ENCODE measurements around the gene ATF5. TPM values are rescaled to one million over a fixed set of nuclear protein-coding genes. Genes with fewer than 3 reads are reported as not detected.

ATF5 gene
- total and polyA plus RNA-seq, 11 donors, result 3.9 to 33.0 (median 9.5) TPM

DNA sequence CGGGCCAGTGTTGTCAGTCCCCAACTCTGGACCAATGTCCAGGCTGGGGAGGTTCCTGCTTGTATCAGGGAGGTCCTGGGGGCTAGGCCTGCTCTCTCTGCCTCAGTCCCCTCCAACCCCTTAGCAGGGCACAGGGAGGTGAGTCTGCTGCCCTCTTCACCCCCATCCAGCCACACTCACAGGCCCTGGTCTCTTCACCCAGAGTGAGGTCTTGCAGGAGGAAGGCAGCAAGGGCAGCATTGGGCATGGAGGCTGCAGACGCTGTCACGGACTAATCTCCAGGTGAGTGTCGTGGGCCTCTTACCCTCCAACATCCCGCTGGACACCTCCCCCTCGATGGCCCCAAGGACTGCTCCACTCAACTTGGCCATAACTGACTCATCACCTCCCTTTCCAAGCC is 43.8 kb downstream of the ATF5 start:
- no peak for DNase-seq
- Histone ChIP-seq H3K9me3 (no peaks in the 10 kb centered on the region), H3K27ac (no peak overlapping the region), H3K4me3 (no peak overlapping the region), H3K36me3 (peaks cover 0 to 29% (median 21%) of the 10 kb centered on the region in 9 donors), H3K27me3 (peaks cover 0 to 15% (median 8%) of the 10 kb centered on the region in 9 donors), H3K4me1 (peaks cover 0 to 37% (median 0%) of the 10 kb centered on the region in 12 donors)
- TF ChIP-seq, protein P1, sequence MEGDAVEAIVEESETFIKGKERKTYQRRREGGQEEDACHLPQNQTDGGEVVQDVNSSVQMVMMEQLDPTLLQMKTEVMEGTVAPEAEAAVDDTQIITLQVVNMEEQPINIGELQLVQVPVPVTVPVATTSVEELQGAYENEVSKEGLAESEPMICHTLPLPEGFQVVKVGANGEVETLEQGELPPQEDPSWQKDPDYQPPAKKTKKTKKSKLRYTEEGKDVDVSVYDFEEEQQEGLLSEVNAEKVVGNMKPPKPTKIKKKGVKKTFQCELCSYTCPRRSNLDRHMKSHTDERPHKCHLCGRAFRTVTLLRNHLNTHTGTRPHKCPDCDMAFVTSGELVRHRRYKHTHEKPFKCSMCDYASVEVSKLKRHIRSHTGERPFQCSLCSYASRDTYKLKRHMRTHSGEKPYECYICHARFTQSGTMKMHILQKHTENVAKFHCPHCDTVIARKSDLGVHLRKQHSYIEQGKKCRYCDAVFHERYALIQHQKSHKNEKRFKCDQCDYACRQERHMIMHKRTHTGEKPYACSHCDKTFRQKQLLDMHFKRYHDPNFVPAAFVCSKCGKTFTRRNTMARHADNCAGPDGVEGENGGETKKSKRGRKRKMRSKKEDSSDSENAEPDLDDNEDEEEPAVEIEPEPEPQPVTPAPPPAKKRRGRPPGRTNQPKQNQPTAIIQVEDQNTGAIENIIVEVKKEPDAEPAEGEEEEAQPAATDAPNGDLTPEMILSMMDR (IDR thresholded peaks at IDR 0.05), result no peak
- TF ChIP-seq POLR2A (IDR thresholded peaks at IDR 0.05), result no peak
- intact Hi-C loops (cut with DNase I), result no loop called here
- WGBS, 4 donors, result 85 to 93% (median 87%) methylated on average over 5 to 6 of the region's 6 CpGs
- ATAC-seq, result no peak

DNA sequence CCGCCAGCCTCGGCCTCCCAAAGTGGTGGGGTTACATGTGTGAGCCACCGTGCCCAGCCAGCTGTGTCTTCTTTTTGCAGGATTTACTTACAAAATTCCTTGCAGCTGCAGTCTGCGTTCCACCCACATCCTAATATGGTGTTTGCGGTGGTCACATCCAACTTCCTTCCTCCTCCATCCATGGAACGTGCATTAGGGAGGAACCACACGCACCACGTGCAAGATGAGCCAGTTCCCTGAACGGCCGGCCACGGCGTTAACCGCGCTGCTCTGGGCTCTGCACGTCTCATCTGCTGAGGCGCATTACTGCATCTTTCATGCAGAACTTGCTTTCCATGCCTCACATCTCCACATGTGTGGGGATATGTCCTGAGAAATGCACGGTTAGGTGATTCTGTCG is 45.0 kb downstream of the ATF5 start:
- TF ChIP-seq, protein P1 (IDR thresholded peaks at IDR 0.05), result no peak
- Histone ChIP-seq H3K36me3 (peaks cover 0 to 40% (median 32%) of the 10 kb centered on the region in 9 donors), H3K4me3 (no peak overlapping the region), H3K9me3 (no peaks in the 10 kb centered on the region), H3K27me3 (peaks cover 0 to 4% (median under 1%) of the 10 kb centered on the region in 9 donors), H3K27ac (no peak overlapping the region), H3K4me1 (peaks cover 0 to 31% (median 0%) of the 10 kb centered on the region in 12 donors)
- peak in 2 of 5 donors; percentile 61 to 72 for DNase-seq
- 78 to 84% (median 83%) methylated on average over 17 to 18 of the region's 18 CpGs for WGBS, 4 donors
- peak in 2 of 4 donors; percentile 37 to 43 for ATAC-seq
- intact Hi-C loops (cut with DNase I), result no loop called here

DNA sequence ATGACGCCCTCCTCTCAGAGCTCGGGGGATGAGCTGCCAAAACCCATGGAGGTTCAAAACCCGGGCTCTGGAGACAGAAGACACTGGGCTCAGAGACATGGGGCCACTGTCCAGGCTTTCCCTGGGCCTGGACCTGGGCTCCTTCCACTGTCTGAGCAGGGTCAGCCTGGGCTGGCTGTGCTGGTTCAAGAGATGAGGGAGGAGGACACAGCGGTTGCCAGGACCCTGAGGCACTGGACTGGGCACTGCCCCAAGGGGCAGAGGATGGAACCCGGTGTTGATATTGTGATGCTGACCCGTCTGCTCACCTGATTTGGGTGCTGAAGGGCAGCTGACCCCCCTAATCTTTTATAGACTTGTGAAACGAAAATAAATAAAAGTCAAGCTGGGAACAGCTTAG is 46.0 kb downstream of the ATF5 start:
- Histone ChIP-seq H3K36me3 (peaks cover 0 to 46% (median 37%) of the 10 kb centered on the region in 9 donors), H3K4me1 (peaks cover 0 to 30% (median 0%) of the 10 kb centered on the region in 12 donors), H3K27ac (no peak overlapping the region), H3K9me3 (no peaks in the 10 kb centered on the region), H3K4me3 (no peak overlapping the region), H3K27me3 (no peaks in the 10 kb centered on the region)
- no peak for DNase-seq
- no peak for ATAC-seq
- WGBS, 4 donors, result 86 to 89% (median 88%) methylated on average over 7 of the region's 7 CpGs
- TF ChIP-seq, protein P1 (IDR thresholded peaks at IDR 0.05), result no peak
- intact Hi-C loops (cut with DNase I), result no loop called here

DNA sequence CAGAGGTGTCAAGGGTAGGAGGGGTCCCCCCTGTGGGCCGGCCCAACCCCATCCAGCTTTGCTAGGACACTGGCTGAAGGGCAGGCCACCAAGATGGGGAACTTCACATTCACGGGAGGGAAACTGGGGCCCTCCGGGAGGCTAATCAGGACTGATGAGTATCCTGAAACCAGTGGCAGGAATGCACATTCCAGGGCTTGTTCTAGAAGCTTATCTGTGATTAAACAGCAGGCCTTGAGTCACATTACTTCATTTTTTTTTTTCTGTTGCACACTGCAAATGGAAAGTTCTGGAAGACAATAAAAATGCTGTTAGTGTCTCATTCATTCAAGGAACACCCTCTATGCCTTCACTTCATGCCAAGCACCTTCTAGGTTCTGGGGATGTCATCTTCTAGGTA is 47.5 kb downstream of the ATF5 start:
- WGBS, 4 donors, result 55 to 63% (median 60%) methylated on average over 3 of the region's 3 CpGs
- H3K27ac ChIP-seq, result no peak overlapping the region
- DNase-seq (peak in 1 of 5 donors; percentile 16), ATAC-seq (no peak)
- intact Hi-C loops (cut with DNase I), result no loop called here
- TF ChIP-seq POLR2A (IDR thresholded peaks at IDR 0.05), result no peak
- TF ChIP-seq, protein P1 (IDR thresholded peaks at IDR 0.05), result no peak
- H3K27me3 ChIP-seq, result no peaks in the 10 kb centered on the region
- peaks cover 0 to 55% (median 49%) of the 10 kb centered on the region in 9 donors for H3K36me3 ChIP-seq
- H3K4me3 ChIP-seq, result no peak overlapping the region
- no peaks in the 10 kb centered on the region for H3K9me3 ChIP-seq
- H3K4me1 ChIP-seq, result peaks cover 0 to 30% (median 0%) of the 10 kb centered on the region in 12 donors
